Measurements from ENCODE around the gene USP6NL. TPM values are rescaled to one million over a fixed set of nuclear protein-coding genes. Genes with fewer than 3 reads are reported as not detected.

USP6NL gene
- total and polyA plus RNA-seq, 9 of the 15 experiments (the other 6 are each of a cell fraction or from before 2014, with no cell fraction given), result 3.2 to 26.6 (median 19.8) TPM

DNA sequence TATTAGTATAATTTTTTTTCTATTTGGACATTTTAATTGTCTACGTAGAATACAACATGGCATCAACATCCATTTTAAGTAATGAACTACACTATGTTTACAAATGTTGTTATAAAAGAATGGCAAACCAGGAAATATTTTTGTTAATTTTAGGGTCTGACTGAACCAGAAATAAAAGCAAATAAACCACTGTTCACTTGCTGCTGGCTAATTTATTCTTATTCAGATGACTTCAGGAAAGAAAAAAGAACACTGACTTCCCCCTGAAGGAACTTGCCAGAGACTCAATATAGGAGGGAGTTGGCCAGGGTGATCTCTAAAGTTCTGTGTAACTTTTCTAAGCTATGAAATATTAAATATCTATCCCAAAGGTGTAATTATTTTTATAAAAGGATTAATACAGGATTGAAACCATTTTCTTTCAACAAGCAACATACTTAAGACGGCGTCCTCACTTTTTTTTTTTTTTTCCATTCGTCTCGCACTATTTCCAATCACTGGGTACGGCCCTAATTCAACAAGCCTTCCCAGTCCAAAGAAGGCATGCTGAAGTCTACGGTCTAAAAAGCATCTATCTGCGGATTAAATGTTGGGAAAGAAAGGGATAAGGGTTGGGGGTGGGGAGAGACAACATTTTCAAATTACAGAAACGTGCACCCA, 1.2 kb downstream of the USP6NL start (continued):
- TF ChIP-seq GATAD2A (IDR thresholded peaks at IDR 0.05), result no peak
- no peak for TF ChIP-seq L3MBTL2 (IDR thresholded peaks at IDR 0.05)
- TF ChIP-seq FOXK1 (CRISPR knock-in tag; IDR thresholded peaks at IDR 0.05; ENCODE audit: borderline replicate concordance), result no peak
- no peak for TF ChIP-seq RFX5 (IDR thresholded peaks at IDR 0.05; ENCODE audit: low read depth, low read length)
- TF ChIP-seq ZNF3 (CRISPR knock-in tag; IDR thresholded peaks at IDR 0.05), result no peak
- TF ChIP-seq ZNF184 (CRISPR knock-in tag; IDR thresholded peaks at IDR 0.05), result no peak
- no peak for TF ChIP-seq SIX5 (IDR thresholded peaks at IDR 0.05; ENCODE audit: borderline replicate concordance in 1 of 2, insufficient read depth in 1 of 2, low read depth in 1 of 2, low read length in 2 of 2)
- no peak for TF ChIP-seq ZNF121 (CRISPR knock-in tag; conservative IDR thresholded peaks at IDR 0.05)
- TF ChIP-seq ARNT (IDR thresholded peaks at IDR 0.05), result 0 out of 4 replicates have a peak, but pooled peaks of 1 of the 2 experiments have one; percentile 25
- TF ChIP-seq, protein P1, sequence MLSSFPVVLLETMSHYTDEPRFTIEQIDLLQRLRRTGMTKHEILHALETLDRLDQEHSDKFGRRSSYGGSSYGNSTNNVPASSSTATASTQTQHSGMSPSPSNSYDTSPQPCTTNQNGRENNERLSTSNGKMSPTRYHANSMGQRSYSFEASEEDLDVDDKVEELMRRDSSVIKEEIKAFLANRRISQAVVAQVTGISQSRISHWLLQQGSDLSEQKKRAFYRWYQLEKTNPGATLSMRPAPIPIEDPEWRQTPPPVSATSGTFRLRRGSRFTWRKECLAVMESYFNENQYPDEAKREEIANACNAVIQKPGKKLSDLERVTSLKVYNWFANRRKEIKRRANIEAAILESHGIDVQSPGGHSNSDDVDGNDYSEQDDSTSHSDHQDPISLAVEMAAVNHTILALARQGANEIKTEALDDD (IDR thresholded peaks at IDR 0.05), result 0 out of 2 replicates have a peak, but pooled peaks have one; percentile 33
- TF ChIP-seq POLR2H (tag; IDR thresholded peaks at IDR 0.05; ENCODE audit: low read depth), result no peak
- TF ChIP-seq CHD1 (IDR thresholded peaks at IDR 0.05; ENCODE audit: low read length), result no peak
- TF ChIP-seq RBM17 (IDR thresholded peaks at IDR 0.05; ENCODE audit: borderline replicate concordance, low read depth, low read length), result no peak
- TF ChIP-seq ZNF699 (CRISPR knock-in tag; IDR thresholded peaks at IDR 0.05; ENCODE audit: insufficient replicate concordance), result no peak
- TF ChIP-seq, protein P2, sequence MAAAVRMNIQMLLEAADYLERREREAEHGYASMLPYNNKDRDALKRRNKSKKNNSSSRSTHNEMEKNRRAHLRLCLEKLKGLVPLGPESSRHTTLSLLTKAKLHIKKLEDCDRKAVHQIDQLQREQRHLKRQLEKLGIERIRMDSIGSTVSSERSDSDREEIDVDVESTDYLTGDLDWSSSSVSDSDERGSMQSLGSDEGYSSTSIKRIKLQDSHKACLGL (CRISPR knock-in tag; IDR thresholded peaks at IDR 0.05; ENCODE audit: borderline replicate concordance, poor library complexity, severe bottlenecking), result no peak
- TF ChIP-seq ZNF384 (IDR thresholded peaks at IDR 0.05; ENCODE audit: low read depth, low read length), result 0 out of 2 replicates have a peak, but pooled peaks have one; percentile 36
- no peak for TF ChIP-seq RBM22 (IDR thresholded peaks at IDR 0.05; ENCODE audit: low read depth, low read length, poor library complexity, severe bottlenecking)
- peak; percentile 36; the same call in 1 of the 2 replicates for TF ChIP-seq SMARCA4 (IDR thresholded peaks at IDR 0.05)
- TF ChIP-seq LARP7 (IDR thresholded peaks at IDR 0.05), result no peak
- peak; percentile 25; the same call in 1 of the 2 replicates for TF ChIP-seq NFATC3 (IDR thresholded peaks at IDR 0.05)
- no peak for TF ChIP-seq NCOA2 (IDR thresholded peaks at IDR 0.05; ENCODE audit: partially characterized antibody in 2 of 2)
- peak; percentile 53; the same call in 1 of the 2 replicates for TF ChIP-seq NFRKB (IDR thresholded peaks at IDR 0.05; ENCODE audit: low read depth)
- TF ChIP-seq TAF7 (tag; IDR thresholded peaks at IDR 0.05), result no peak
- TF ChIP-seq, protein P3, sequence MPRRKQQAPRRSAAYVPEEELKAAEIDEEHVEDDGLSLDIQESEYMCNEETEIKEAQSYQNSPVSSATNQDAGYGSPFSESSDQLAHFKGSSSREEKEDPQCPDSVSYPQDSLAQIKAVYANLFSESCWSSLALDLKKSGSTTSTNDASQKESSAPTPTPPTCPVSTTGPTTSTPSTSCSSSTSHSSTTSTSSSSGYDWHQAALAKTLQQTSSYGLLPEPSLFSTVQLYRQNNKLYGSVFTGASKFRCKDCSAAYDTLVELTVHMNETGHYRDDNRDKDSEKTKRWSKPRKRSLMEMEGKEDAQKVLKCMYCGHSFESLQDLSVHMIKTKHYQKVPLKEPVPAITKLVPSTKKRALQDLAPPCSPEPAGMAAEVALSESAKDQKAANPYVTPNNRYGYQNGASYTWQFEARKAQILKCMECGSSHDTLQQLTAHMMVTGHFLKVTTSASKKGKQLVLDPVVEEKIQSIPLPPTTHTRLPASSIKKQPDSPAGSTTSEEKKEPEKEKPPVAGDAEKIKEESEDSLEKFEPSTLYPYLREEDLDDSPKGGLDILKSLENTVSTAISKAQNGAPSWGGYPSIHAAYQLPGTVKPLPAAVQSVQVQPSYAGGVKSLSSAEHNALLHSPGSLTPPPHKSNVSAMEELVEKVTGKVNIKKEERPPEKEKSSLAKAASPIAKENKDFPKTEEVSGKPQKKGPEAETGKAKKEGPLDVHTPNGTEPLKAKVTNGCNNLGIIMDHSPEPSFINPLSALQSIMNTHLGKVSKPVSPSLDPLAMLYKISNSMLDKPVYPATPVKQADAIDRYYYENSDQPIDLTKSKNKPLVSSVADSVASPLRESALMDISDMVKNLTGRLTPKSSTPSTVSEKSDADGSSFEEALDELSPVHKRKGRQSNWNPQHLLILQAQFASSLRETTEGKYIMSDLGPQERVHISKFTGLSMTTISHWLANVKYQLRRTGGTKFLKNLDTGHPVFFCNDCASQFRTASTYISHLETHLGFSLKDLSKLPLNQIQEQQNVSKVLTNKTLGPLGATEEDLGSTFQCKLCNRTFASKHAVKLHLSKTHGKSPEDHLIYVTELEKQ (CRISPR knock-in tag; IDR thresholded peaks at IDR 0.05), result no peak
